GM18499 (cell line): Measurements from ENCODE around the gene TRIM10.

Experiments
- ATAC-seq: cut with Tn5 transposase; IDR thresholded peaks from one replicate; pipeline ENCODE4 v1.9.1; 2021; ENCODE audit warnings: moderate number of reproducible peaks; ENCODE audit not compliant: insufficient read depth, unreplicated experiment

The TRIM10 gene

DNA sequence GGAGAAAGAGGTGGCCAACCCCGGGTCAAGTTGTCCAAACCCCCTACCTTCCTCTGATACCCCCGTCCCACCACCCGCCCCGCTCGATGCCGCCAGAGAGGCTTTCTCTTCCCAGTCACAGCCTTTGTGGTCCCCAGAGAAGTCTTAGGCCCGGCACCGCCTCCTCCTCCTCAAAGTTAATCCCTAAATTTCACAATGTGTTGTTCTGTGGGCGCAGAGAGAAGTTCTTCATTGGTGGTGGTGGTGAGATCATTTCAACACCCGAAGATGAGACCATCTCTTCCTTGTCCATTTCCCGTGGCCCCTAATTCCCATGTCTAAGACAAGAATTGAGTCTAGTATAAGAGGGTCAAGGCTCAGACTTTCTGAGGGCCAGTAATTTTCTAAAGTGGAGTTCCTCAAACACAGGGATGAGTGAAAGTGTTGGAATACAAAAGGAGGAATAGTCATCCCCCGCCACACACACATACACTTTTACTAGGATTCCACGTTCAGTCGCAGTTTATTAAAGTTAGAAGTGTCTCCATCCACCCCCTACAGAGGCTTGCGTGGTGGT is 58.5 kb downstream of the TRIM10 start:
- no peak for ATAC-seq
